Neural progenitor cell (in vitro differentiated cells): ENCODE results near the gene TGM2. TPM values are rescaled to one million over a fixed set of nuclear protein-coding genes. Genes with fewer than 3 reads are reported as not detected.

Source experiments
- DNase-seq: peaks from one replicate; pipeline ENCODE4 v3.0.0-alpha.2; 2016; ENCODE audit warnings: low spot score
- H2AFZ ChIP-seq: fragments of 200-600 bp; sonication (generic); replicated peaks from 2 replicates; pipeline ENCODE4 v1.6.1; 2016; ENCODE audit warnings: antibody characterized with exemption
- H3F3A ChIP-seq: fragments of 200-600 bp; sonication (generic); 2 replicates; pipeline ENCODE4 v1.6.1; 2016; ENCODE audit warnings: antibody characterized with exemption, low read depth
- H3K27ac ChIP-seq: fragments of 200-600 bp; sonication (generic); 2 replicates; pipeline ENCODE4 v1.5.1; 2016; ENCODE audit warnings: mild to moderate bottlenecking
- H3K27me3 ChIP-seq: fragments of 200-600 bp; sonication (generic); 2 replicates; pipeline ENCODE4 v1.6.1; 2016; ENCODE audit warnings: mild to moderate bottlenecking, moderate library complexity
- H3K36me3 ChIP-seq: fragments of 200-600 bp; sonication (generic); 2 replicates; pipeline ENCODE4 v1.5.1; 2016
- H3K4me1 ChIP-seq: fragments of 200-600 bp; sonication (generic); 2 replicates; pipeline ENCODE4 v1.6.1; 2016; ENCODE audit warnings: mixed run types
- H3K4me2 ChIP-seq: fragments of 200-600 bp; sonication (generic); 2 replicates; pipeline ENCODE4 v1.6.1; 2016
- H3K4me3 ChIP-seq: fragments of 200-600 bp; sonication (generic); 2 replicates; pipeline ENCODE4 v1.5.1; 2016
- H3K79me2 ChIP-seq: fragments of 200-600 bp; sonication (generic); 2 replicates; pipeline ENCODE4 v1.6.1; 2016; ENCODE audit warnings: low read depth
- H3K9ac ChIP-seq: fragments of 200-600 bp; sonication (generic); 2 replicates; pipeline ENCODE4 v1.6.1; 2016
- H3K9me3 ChIP-seq: fragments of 200-600 bp; sonication (generic); 2 replicates; pipeline ENCODE4 v1.5.1; 2016; ENCODE audit warnings: low read depth
- H4K20me1 ChIP-seq: fragments of 200-600 bp; sonication (generic); 2 replicates; pipeline ENCODE4 v1.6.1; 2016; ENCODE audit warnings: low read depth
- H3K27ac Mint-ChIP-seq: 3 replicates; pipeline ENCODE4 v1.8.0; 2021; ENCODE audit warnings: mixed read lengths
- H3K27me3 Mint-ChIP-seq: 2 replicates; pipeline ENCODE4 v1.8.0; 2022; ENCODE audit warnings: low read depth, mild to moderate bottlenecking, inconsistent platforms, moderate library complexity, mixed read lengths; ENCODE audit not compliant: insufficient read depth
- H3K36me3 Mint-ChIP-seq: 3 replicates; pipeline ENCODE4 v1.8.0; 2021; ENCODE audit warnings: mixed read lengths
- H3K4me1 Mint-ChIP-seq: 3 replicates; pipeline ENCODE4 v1.8.0; 2021; ENCODE audit warnings: mixed read lengths
- H3K4me3 Mint-ChIP-seq: 3 replicates; pipeline ENCODE4 v1.8.0; 2021; ENCODE audit warnings: mild to moderate bottlenecking, moderate library complexity, mixed read lengths
- H3K9me3 Mint-ChIP-seq: 3 replicates; pipeline ENCODE4 v1.8.0; 2020; ENCODE audit warnings: mixed read lengths
- EZH2 ChIP-seq: fragments of 200-600 bp; sonication (generic); IDR thresholded peaks from 2 replicates; pipeline ENCODE4 v1.6.1; 2017; ENCODE audit warnings: antibody characterized with exemption, mild to moderate bottlenecking, moderate library complexity
- EZH2phosphoT487 ChIP-seq: fragments of 200-600 bp; sonication (generic); IDR thresholded peaks from 2 replicates; pipeline ENCODE4 v1.6.1; 2017; ENCODE audit warnings: antibody characterized with exemption
- total RNA-seq: library from RNA; depleted of rRNA; stranded (reverse); fragments of >200 nt; gene quantifications from 2 replicates; pipeline ENCODE4 v1.2.3, GENCODE V29; 2015; ENCODE audit warnings: low replicate concordance
- TF ChIP-seq, protein P1 (sequence below): fragments of 200-600 bp; sonication (generic); IDR thresholded peaks from 2 replicates; pipeline ENCODE4 v1.5.1; 2017; ENCODE audit warnings: antibody characterized with exemption, mild to moderate bottlenecking

Gene TGM2
- total RNA-seq, 1 donor from 2014 or later: 0.22 TPM

DNA sequence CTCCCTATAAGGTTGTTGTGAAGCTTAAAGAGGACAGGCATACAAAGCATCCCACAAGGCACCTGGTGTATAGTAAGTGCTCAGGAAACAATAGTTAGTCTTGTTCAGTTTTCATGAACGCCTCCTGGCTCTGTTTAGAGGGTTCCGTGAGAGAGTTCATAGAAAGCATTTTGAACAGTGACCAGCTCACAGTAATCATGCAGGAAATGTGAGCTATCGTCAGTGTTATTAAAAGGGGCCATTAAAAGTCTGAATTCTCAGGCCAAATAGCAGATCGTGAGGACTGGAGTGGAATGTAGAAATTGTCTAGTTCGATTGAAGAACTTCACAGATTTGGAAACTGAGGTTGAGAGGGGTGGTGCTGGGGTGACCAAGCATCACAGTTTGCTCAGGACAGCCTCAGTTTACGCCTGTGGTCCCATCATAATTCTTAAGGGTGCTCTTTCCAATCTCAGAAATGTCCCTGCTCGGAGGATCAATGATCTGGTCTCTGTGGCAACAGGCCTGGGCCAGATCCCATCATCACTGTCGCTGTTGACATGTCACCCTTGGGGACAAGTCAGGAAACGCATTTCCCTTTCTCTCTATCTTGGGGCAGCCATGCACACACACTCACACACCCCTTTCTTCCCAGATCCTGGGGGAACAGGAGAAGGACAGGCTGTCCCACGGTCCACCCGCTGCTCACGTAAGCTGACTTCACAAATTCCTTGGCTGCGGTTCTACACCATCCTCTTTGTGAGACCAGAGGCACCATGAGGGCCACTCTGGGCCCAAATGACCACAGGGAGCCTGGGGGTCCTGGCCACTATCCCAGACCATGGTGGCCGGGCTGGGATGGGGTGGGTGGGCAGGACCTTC is 7.2 kb downstream of the TGM2 start:
- H3K27ac Mint-ChIP-seq: peak overlapping the region; percentile 61

DNA sequence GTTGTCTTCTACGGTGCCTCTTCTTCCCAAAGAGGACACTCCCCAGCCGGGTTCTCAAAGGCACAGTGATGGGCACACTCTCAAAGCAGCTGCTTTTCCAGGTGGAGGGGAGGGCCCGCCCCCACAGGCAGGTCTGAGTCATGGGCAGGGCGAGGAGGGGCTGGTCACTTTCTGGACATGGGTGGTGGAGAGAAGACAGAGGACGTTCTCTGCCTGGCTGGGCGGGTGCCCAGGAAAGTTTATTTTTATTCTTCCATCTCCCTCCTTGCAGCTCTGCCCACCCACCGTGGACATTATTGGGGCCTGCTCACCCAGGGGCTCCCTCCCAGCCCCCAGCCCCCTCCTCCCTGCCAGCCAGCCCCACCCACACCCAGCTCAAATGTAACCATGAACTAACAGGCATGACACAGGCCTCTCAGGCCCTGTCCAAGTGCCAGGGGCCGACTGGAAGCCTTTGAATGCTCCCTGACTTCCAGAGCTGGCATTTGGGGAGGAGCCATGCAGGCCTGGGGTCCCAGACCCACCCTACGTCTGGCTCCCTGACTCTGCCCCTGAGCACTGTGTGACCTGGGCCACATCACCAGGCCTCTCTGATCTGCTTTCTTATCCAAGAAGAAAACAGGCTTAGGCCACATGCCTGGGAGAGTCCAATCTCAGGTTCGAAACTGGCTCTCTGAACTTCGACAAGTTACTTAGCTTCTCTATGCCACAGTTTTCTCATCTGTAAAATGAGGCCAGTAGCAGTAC is 8.0 kb downstream of the TGM2 start:
- Histone ChIP-seq H3K4me1 (peaks cover 16% of the 10 kb centered on the region), H3K27me3 (no peaks in the 10 kb centered on the region), H3K79me2 (no peaks in the 10 kb centered on the region), H3K36me3 (no peaks in the 10 kb centered on the region), H3K4me3 (no peak overlapping the region), H3K9me3 (no peaks in the 10 kb centered on the region), H4K20me1 (no peaks in the 10 kb centered on the region), H3K9ac (no peak overlapping the region), H3K27ac (no peak overlapping the region), H3K4me2 (no peak overlapping the region), H3F3A (no peaks in the 10 kb centered on the region), H2AFZ (no peak overlapping the region)
- peaks cover 20% of the 10 kb centered on the region for H3K4me1 Mint-ChIP-seq
- H3K9me3 Mint-ChIP-seq: no peaks in the 10 kb centered on the region
- TF ChIP-seq, protein P1, sequence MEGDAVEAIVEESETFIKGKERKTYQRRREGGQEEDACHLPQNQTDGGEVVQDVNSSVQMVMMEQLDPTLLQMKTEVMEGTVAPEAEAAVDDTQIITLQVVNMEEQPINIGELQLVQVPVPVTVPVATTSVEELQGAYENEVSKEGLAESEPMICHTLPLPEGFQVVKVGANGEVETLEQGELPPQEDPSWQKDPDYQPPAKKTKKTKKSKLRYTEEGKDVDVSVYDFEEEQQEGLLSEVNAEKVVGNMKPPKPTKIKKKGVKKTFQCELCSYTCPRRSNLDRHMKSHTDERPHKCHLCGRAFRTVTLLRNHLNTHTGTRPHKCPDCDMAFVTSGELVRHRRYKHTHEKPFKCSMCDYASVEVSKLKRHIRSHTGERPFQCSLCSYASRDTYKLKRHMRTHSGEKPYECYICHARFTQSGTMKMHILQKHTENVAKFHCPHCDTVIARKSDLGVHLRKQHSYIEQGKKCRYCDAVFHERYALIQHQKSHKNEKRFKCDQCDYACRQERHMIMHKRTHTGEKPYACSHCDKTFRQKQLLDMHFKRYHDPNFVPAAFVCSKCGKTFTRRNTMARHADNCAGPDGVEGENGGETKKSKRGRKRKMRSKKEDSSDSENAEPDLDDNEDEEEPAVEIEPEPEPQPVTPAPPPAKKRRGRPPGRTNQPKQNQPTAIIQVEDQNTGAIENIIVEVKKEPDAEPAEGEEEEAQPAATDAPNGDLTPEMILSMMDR: no peak
- TF ChIP-seq EZH2 (no peak), EZH2phosphoT487 (no peak)
- H3K27me3 Mint-ChIP-seq: peaks cover 5% of the 10 kb centered on the region
- no peak for DNase-seq
- H3K36me3 Mint-ChIP-seq: no peaks in the 10 kb centered on the region
- no peak overlapping the region for H3K4me3 Mint-ChIP-seq
- no peak overlapping the region for H3K27ac Mint-ChIP-seq

More for the DNA sequence above, 7.2 kb downstream of the TGM2 start:
- H3K4me3 Mint-ChIP-seq: no peak overlapping the region
- no peak overlapping the region for H3K9ac ChIP-seq
- H2AFZ ChIP-seq: no peak overlapping the region
- H3K4me3 ChIP-seq: no peak overlapping the region
- no peak for DNase-seq
- no peaks in the 10 kb centered on the region for H3K9me3 ChIP-seq
- no peaks in the 10 kb centered on the region for H3K36me3 ChIP-seq
- H3K9me3 Mint-ChIP-seq: no peaks in the 10 kb centered on the region
- TF ChIP-seq, protein P1: no peak
- no peak for TF ChIP-seq EZH2phosphoT487
- no peaks in the 10 kb centered on the region for H3K27me3 ChIP-seq
- H3K4me1 Mint-ChIP-seq: peaks cover 13% of the 10 kb centered on the region
- no peaks in the 10 kb centered on the region for H4K20me1 ChIP-seq
- H3K4me2 ChIP-seq: no peak overlapping the region
- no peaks in the 10 kb centered on the region for H3F3A ChIP-seq
- no peaks in the 10 kb centered on the region for H3K36me3 Mint-ChIP-seq
- no peak overlapping the region for H3K27ac ChIP-seq
- H3K27me3 Mint-ChIP-seq: peaks cover 8% of the 10 kb centered on the region
- H3K4me1 ChIP-seq: peaks cover 16% of the 10 kb centered on the region
- H3K79me2 ChIP-seq: no peaks in the 10 kb centered on the region

DNA sequence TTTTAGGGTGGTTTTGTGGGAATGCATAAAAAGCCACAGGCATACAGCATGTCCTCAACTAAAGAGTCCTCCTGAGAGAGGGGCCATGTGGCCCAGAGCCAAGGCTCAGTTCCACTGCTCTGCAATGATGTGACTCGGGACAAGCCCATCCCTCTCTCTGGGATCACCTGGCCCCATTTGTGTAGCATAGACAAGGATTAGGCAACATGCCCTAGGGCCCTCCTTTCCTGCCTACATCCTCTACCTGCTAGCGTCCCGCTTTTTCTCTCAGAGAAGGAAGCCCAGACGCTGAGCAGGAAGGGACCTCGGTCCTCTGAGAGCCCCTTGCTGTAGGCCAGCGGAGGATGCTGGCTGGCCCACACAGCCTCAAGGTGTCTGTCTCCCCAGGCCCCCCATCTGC is 8.8 kb downstream of the TGM2 start:
- H3K36me3 Mint-ChIP-seq: no peaks in the 10 kb centered on the region
- peaks cover 7% of the 10 kb centered on the region for H3K27me3 Mint-ChIP-seq

More for the DNA sequence above, 8.8 kb downstream of the TGM2 start:
- H3K4me3 Mint-ChIP-seq: no peak overlapping the region
- H3K9me3 Mint-ChIP-seq: no peaks in the 10 kb centered on the region
- Histone ChIP-seq H3K36me3 (no peaks in the 10 kb centered on the region), H3K4me2 (no peak overlapping the region), H3K9ac (no peak overlapping the region), H3K4me3 (no peak overlapping the region), H2AFZ (no peak overlapping the region), H4K20me1 (no peaks in the 10 kb centered on the region), H3K27ac (no peak overlapping the region), H3K4me1 (peaks cover 16% of the 10 kb centered on the region), H3K27me3 (no peaks in the 10 kb centered on the region), H3K9me3 (no peaks in the 10 kb centered on the region), H3K79me2 (no peaks in the 10 kb centered on the region), H3F3A (no peaks in the 10 kb centered on the region)
- H3K4me1 Mint-ChIP-seq: peaks cover 25% of the 10 kb centered on the region
- H3K27ac Mint-ChIP-seq: no peak overlapping the region
- DNase-seq: no peak
- no peak for TF ChIP-seq EZH2phosphoT487
- TF ChIP-seq EZH2: no peak
- TF ChIP-seq, protein P1: no peak
